ENCODE results near the gene TOR1B. TPM values are rescaled to one million over a fixed set of nuclear protein-coding genes. Genes with fewer than 3 reads are reported as not detected.

Gene TOR1B
- polyA plus RNA-seq, 1 experiment: 31.0 TPM

GRCh38 chr9:129838707-129839259 is 35.8 kb downstream of the TOR1B start:
- ChIA-PET CTCF (interaction anchor here (0.5 to 0.7 kb wide), 2 partner anchors 46 to 227 kb away, joined by 3 read pairs; no protein-coding TSS in a partner anchor), POLR2A (interaction anchor here (1.0 kb wide), 1 partner anchor 26 kb away, joined by 4 read pairs; no protein-coding TSS in a partner anchor)
- Histone ChIP-seq H3K27ac (ENCODE audit: low read depth, low read length) (peak overlapping the region; percentile 52), H3K27me3 (ENCODE audit: control insufficient read depth, insufficient read depth, low read length) (no peaks in the 10 kb centered on the region), H3K9me3 (ENCODE audit: control insufficient read depth, insufficient read depth, low read length) (no peaks in the 10 kb centered on the region; the same call in 1 of the 2 replicates), H3K4me3 (ENCODE audit: low read depth, low read length) (no peak overlapping the region)
- TF ChIP-seq CTCF (IDR thresholded peaks at IDR 0.05; ENCODE audit: low read depth, low read length): 0 out of 2 replicates have a peak, but pooled peaks have one; percentile 8
- peak; percentile 50 for DNase-seq (ENCODE audit: low read depth, low spot score)

GRCh38 chr9:129839324-129840023 is 36.5 kb downstream of the TOR1B start:
- H3K9me3 ChIP-seq (ENCODE audit: control insufficient read depth, insufficient read depth, low read length): no peaks in the 10 kb centered on the region; the same call in 1 of the 2 replicates
- no peaks in the 10 kb centered on the region for H3K27me3 ChIP-seq (ENCODE audit: control insufficient read depth, insufficient read depth, low read length)
- CTCF ChIA-PET: interaction anchor here (0.5 to 0.7 kb wide), 2 partner anchors 46 to 226 kb away, joined by 3 read pairs; no protein-coding TSS in a partner anchor
- POLR2A ChIA-PET: interaction anchor here (1.0 kb wide), 1 partner anchor 25 kb away, joined by 4 read pairs; no protein-coding TSS in a partner anchor
- no peak for TF ChIP-seq CTCF (IDR thresholded peaks at IDR 0.05; ENCODE audit: low read depth, low read length)
- peak overlapping the region; percentile 52 for H3K27ac ChIP-seq (ENCODE audit: low read depth, low read length)
- no peak for DNase-seq (ENCODE audit: low read depth, low spot score)
- H3K4me3 ChIP-seq (ENCODE audit: low read depth, low read length): no peak overlapping the region

- Histone ChIP-seq H3K27ac (ENCODE audit: low read depth, low read length) (no peak overlapping the region), H3K4me3 (ENCODE audit: low read depth, low read length) (no peak overlapping the region), H3K27me3 (ENCODE audit: control insufficient read depth, insufficient read depth, low read length) (no peaks in the 10 kb centered on the region), H3K9me3 (ENCODE audit: control insufficient read depth, insufficient read depth, low read length) (no peaks in the 10 kb centered on the region; the same call in 1 of the 2 replicates)
- DNase-seq (ENCODE audit: low read depth, low spot score): no peak
- no peak for TF ChIP-seq CTCF (IDR thresholded peaks at IDR 0.05; ENCODE audit: low read depth, low read length)
- CTCF ChIA-PET: no interaction called here
- POLR2A ChIA-PET: no interaction called here
Observed at GRCh38 chr9:129840034-129840433, 37.0 kb downstream of the TOR1B start.

DNA sequence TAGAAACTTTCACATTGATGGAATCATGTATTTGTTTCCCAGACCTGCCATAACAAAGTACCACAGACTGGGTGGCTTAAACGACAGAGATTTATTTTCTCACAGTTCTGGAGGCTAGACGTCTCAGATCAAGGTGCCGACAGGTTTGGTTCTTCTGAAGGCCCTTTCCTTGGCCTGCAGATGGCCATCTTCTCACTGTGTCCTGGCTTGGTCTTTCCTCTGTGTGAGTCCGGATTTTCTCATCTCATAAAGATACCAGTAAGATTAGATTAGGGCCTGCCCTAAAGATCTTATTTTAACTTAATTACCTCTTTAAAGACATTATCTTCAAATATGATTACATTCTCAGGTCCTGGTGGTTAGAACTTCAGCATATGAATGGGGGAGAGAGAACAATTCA is 38.1 kb downstream of the TOR1B start:
- POLR2A ChIA-PET: no interaction called here
- Histone ChIP-seq H3K27ac (ENCODE audit: low read depth, low read length) (no peak overlapping the region), H3K9me3 (ENCODE audit: control insufficient read depth, insufficient read depth, low read length) (no peaks in the 10 kb centered on the region), H3K4me3 (ENCODE audit: low read depth, low read length) (no peak overlapping the region), H3K27me3 (ENCODE audit: control insufficient read depth, insufficient read depth, low read length) (no peaks in the 10 kb centered on the region)
- CTCF ChIA-PET: no interaction called here
- TF ChIP-seq CTCF (IDR thresholded peaks at IDR 0.05; ENCODE audit: low read depth, low read length): no peak
- DNase-seq (ENCODE audit: low read depth, low spot score): no peak

- Histone ChIP-seq H3K27ac (ENCODE audit: low read depth, low read length) (no peak overlapping the region), H3K27me3 (ENCODE audit: control insufficient read depth, insufficient read depth, low read length) (no peaks in the 10 kb centered on the region), H3K4me3 (ENCODE audit: low read depth, low read length) (no peak overlapping the region), H3K9me3 (ENCODE audit: control insufficient read depth, insufficient read depth, low read length) (no peaks in the 10 kb centered on the region)
- ChIA-PET CTCF (interaction anchor here (0.6 kb wide), 1 partner anchor 391 kb away, joined by 3 read pairs; no protein-coding TSS in a partner anchor), POLR2A (no interaction called here)
- TF ChIP-seq CTCF (IDR thresholded peaks at IDR 0.05; ENCODE audit: low read depth, low read length): no peak
- DNase-seq (ENCODE audit: low read depth, low spot score): no peak
Observed at GRCh38 chr9:129845373-129845772, 42.4 kb downstream of the TOR1B start.
